KOPT-K1 (cell line): ENCODE measurements around the gene ALLC.

ENCODE experiments used
- H3K27ac ChIP-seq: fragments of 200-600 bp; sonication (generic); 2 replicates; pipeline ENCODE4 v1.5.1; 2016; ENCODE audit warnings: antibody characterized with exemption, mild to moderate bottlenecking, low read depth, low read length; ENCODE audit not compliant: poor library complexity, severe bottlenecking
- H3K36me3 ChIP-seq: fragments of 200-600 bp; sonication (generic); 2 replicates; pipeline ENCODE4 v1.5.1; 2017; ENCODE audit warnings: antibody characterized with exemption, mild to moderate bottlenecking, low read length, moderate library complexity; ENCODE audit not compliant: insufficient read depth
- H3K9me3 ChIP-seq: fragments of 200-600 bp; sonication (generic); 2 replicates; pipeline ENCODE4 v1.5.1; 2017; ENCODE audit warnings: antibody characterized with exemption, low read length, mild to moderate bottlenecking; ENCODE audit not compliant: insufficient read depth, poor library complexity, severe bottlenecking

Gene ALLC

GRCh38 chr2:3741867-3742602, 84.0 kb downstream of the ALLC start:
- Histone ChIP-seq H3K9me3 (no peaks in the 10 kb centered on the region), H3K27ac (no peak overlapping the region), H3K36me3 (no peaks in the 10 kb centered on the region)

GRCh38 chr2:3742743-3743508, 84.9 kb downstream of the ALLC start:
- Histone ChIP-seq H3K27ac (no peak overlapping the region), H3K36me3 (no peaks in the 10 kb centered on the region), H3K9me3 (no peaks in the 10 kb centered on the region)

- Histone ChIP-seq H3K36me3 (no peaks in the 10 kb centered on the region), H3K27ac (no peak overlapping the region), H3K9me3 (no peaks in the 10 kb centered on the region)
Measured at GRCh38 chr2:3743951-3744555, 86.1 kb downstream of the ALLC start.

GRCh38 chr2:3745920-3746319, 87.9 kb downstream of the ALLC start:
- H3K27ac ChIP-seq, result no peak overlapping the region
- no peaks in the 10 kb centered on the region for H3K36me3 ChIP-seq
- H3K9me3 ChIP-seq, result no peaks in the 10 kb centered on the region

- Histone ChIP-seq H3K9me3 (no peaks in the 10 kb centered on the region), H3K27ac (no peak overlapping the region), H3K36me3 (no peaks in the 10 kb centered on the region)
Measured at GRCh38 chr2:3747032-3747654, 89.1 kb downstream of the ALLC start.

GRCh38 chr2:3747826-3748225, 89.8 kb downstream of the ALLC start:
- H3K27ac ChIP-seq, result no peak overlapping the region
- no peaks in the 10 kb centered on the region for H3K9me3 ChIP-seq

GRCh38 chr2:3749201-3749600, 91.2 kb downstream of the ALLC start:
- Histone ChIP-seq H3K36me3 (no peaks in the 10 kb centered on the region), H3K9me3 (no peaks in the 10 kb centered on the region), H3K27ac (no peak overlapping the region)

More at GRCh38 chr2:3747826-3748225, 89.8 kb downstream of the ALLC start:
- H3K36me3 ChIP-seq, result no peaks in the 10 kb centered on the region

GRCh38 chr2:3751251-3751650, 93.3 kb downstream of the ALLC start:
- no peaks in the 10 kb centered on the region for H3K36me3 ChIP-seq
- no peaks in the 10 kb centered on the region for H3K9me3 ChIP-seq
- H3K27ac ChIP-seq, result no peak overlapping the region

- no peak overlapping the region for H3K27ac ChIP-seq
- no peaks in the 10 kb centered on the region for H3K36me3 ChIP-seq
- H3K9me3 ChIP-seq, result no peaks in the 10 kb centered on the region
Measured at GRCh38 chr2:3751806-3752205, 93.8 kb downstream of the ALLC start.
